ENCODE results near the gene ZAR1L. TPM values are rescaled to one million over a fixed set of nuclear protein-coding genes. Genes with fewer than 3 reads are reported as not detected.

Gene ZAR1L
- total and polyA plus RNA-seq, 9 of the 15 experiments (the other 6 are each of a cell fraction or from before 2014, with no cell fraction given) = not detected

GRCh38 chr13:32262619-32263018, 52.5 kb downstream of the ZAR1L start (continued):
- TF ChIP-seq TEAD4 (IDR thresholded peaks at IDR 0.05; ENCODE audit: low read length) = no peak
- no peak for TF ChIP-seq TEAD4 (CRISPR knock-in tag; IDR thresholded peaks at IDR 0.05; ENCODE audit: borderline replicate concordance)
- no peak for TF ChIP-seq GATAD2B (IDR thresholded peaks at IDR 0.05; ENCODE audit: borderline replicate concordance)
- no peak for TF ChIP-seq ARID4B (CRISPR knock-in tag; IDR thresholded peaks at IDR 0.05)
- TF ChIP-seq CTCFL (IDR thresholded peaks at IDR 0.05; ENCODE audit: borderline replicate concordance, insufficient read depth, low read depth, low read length, poor library complexity, severe bottlenecking) = no peak
- TF ChIP-seq ETS1 (conservative IDR thresholded peaks at IDR 0.05; ENCODE audit: control insufficient read depth, low read depth, low read length) = no peak
- no peak for TF ChIP-seq HDAC3 (IDR thresholded peaks at IDR 0.05; ENCODE audit: borderline replicate concordance, partially characterized antibody)
- TF ChIP-seq ELK1 (CRISPR knock-in tag; IDR thresholded peaks at IDR 0.05) = no peak

All from K562 (cell line).